GM19238 (cell line): Measurements from ENCODE around the gene OR1E1.
"Not testable (repeated sequence)": the region's sequence is repeated elsewhere in the genome, so short reads cannot be mapped to it uniquely, and the experiment has no call there.

Experiments used
- DNase-seq: peaks from one replicate; pipeline ENCODE4 v3.0.0; 2011; ENCODE audit warnings: low spot score; ENCODE audit not compliant: insufficient read length

Gene OR1E1, protein sequence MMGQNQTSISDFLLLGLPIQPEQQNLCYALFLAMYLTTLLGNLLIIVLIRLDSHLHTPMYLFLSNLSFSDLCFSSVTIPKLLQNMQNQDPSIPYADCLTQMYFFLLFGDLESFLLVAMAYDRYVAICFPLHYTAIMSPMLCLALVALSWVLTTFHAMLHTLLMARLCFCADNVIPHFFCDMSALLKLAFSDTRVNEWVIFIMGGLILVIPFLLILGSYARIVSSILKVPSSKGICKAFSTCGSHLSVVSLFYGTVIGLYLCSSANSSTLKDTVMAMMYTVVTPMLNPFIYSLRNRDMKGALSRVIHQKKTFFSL

GRCh38 chr17:3398310-3398709, at the start of gene OR1E1:
OR1E1 (minus strand) TSS chr17:3398410; CDS start chr17:3398410, 0 bp downstream.
- DNase-seq: no peak

- DNase-seq: no peak
These were observed 49.4 kb upstream of the OR1E1 start for GRCh38 chr17:3447625-3448024.

GRCh38 chr17:3440451-3440850, 42.2 kb upstream of the OR1E1 start:
- DNase-seq: no peak

- no peak for DNase-seq
These were observed 40.2 kb upstream of the OR1E1 start for GRCh38 chr17:3438368-3438767.

GRCh38 chr17:3433741-3434140, 35.5 kb upstream of the OR1E1 start, which contains the start of gene OR1E2:
OR1E2 (minus strand) TSS chr17:3433841; CDS start chr17:3433841, 0 bp downstream.
- DNase-seq: no peak

DNA sequence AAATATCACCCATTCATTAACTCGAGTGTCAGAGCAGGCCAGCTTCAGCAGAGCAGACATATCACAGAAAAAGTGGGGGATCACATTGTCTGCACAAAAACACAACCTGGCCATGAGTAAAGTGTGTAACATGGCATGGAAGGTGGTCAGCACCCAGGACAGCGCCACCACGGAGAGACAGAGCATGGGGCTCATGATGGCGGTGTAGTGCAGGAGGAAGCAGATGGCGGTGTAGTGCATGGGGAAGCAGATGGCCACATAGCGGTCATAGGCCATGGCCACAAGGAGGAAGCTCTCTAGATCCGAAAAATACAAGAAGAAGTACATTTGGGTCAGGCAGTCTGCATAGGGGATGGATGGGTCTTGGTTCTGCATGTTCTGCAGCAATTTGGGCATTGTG, 35.0 kb upstream of the OR1E1 start:
- DNase-seq: not testable (repeated sequence)

DNA sequence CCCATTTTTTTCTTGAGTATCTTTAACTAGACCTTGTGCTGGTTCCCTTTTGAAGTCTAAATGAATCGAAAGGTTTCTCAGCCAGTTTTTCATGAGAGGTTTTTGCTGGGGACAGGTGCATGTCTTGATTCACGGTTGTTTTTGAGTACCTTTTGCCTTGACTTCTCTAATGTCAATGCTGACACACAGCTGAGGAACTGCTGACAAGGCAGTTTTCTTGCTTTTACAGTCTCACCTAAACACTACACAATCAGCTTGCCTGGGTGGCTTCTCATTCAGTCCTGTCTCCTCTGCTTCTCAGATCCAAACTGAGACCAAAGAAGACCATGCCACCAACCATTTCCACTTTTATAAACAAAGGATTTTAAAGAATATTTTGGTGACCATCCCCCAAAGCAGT, 20.0 kb upstream of the OR1E1 start:
- no peak for DNase-seq

GRCh38 chr17:3415610-3416009, 17.4 kb upstream of the OR1E1 start:
- no peak for DNase-seq

DNA sequence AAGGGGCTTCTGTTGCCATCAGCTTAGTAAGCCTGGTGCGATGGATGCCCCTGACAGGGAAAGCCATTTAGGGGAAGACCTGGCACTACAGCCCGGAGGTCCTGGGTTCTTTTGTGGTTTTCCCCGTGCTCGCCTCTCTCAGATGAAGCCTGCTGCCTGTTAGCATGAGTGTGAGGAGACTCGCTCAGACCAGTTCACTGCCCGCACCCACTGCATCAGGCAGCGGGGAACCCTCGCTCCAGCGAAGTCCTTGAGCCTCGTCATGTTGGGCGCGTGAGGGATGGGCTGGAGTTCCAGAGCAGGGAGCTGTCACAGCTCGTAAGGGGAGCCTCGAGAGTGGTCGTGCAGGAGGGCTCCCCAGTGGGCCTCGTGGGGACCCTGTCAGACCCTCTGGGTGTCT, 14.0 kb upstream of the OR1E1 start:
- DNase-seq: not testable (repeated sequence)

- DNase-seq: no peak
These were observed 12.9 kb upstream of the OR1E1 start, which contains the start of gene OR3A3 for GRCh38 chr17:3411070-3411469. OR3A3 (plus strand) TSS chr17:3411370.

DNA sequence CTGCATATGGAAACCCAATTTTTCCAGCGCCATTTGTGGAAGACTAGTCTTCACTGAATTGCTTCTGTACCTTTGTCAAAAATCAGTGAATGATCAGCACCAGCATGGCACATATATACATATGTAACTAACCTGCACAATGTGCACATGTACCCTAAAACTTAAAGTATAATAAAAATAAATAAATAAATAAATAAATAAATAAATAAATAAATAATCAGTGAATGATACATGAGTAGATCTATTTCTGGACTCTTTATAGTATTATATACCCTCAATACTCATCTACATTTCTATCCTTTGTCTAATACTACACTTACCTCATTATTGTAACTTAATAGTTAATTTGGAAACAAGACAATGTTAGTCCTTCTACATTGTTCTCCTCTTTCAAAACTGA, 5.6 kb upstream of the OR1E1 start:
- not testable (repeated sequence) for DNase-seq

DNA sequence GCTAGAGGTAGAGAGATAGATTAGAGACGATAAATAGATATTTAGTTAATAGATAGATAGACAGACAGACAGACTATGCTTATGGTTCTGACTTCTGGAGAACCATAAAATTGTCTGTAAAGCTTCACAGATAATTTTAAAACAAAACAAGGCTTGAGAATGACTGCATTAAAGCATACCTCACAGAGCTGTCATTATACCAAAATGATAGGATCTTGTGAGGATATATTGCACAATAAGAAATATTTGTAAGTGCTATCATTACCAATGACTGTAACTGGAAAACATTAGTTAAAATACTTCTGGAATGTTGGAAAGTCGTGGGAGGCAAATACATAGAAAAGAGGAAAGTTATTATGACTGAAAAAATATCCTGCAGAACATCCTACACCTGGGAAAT, 3.6 kb upstream of the OR1E1 start:
- DNase-seq: no peak

DNA sequence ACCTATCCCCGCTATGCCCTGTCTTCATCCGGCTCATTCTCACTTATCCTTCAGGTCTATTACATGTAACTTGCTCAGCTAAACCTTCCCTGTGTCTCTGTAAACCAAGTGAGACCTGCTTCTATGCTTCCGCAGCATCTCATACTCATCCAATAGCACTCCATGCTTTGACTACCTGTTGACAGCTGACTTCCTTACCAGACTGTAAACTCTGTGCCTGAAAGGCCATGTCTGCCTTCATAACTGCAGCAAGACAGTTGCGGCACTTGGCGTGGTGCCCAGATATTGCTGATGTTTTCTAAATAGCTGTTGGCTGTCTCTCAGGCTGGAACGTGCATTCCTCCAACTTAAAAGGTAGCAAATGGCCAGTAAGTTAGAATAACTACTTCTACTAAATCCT, 1.8 kb upstream of the OR1E1 start:
- no peak for DNase-seq

DNA sequence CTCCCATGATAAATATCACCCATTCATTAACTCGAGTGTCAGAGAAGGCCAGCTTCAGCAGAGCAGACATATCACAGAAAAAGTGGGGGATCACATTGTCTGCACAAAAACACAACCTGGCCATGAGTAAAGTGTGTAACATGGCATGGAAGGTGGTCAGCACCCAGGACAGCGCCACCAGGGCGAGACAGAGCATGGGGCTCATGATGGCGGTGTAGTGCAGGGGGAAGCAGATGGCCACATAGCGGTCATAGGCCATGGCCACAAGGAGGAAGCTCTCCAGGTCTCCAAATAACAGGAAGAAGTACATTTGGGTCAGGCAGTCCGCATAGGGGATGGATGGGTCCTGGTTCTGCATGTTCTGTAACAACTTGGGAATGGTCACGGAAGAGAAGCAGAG, 409 bp downstream of the OR1E1 start:
- DNase-seq: not testable (repeated sequence)

GRCh38 chr17:3389791-3390190, 8.4 kb downstream of the OR1E1 start:
- DNase-seq: no peak

GRCh38 chr17:3385869-3386816, 12.1 kb downstream of the OR1E1 start, which contains the start of gene OR3A2:
OR3A2 (minus strand) TSS chr17:3386308.
- DNase-seq: no peak

DNA sequence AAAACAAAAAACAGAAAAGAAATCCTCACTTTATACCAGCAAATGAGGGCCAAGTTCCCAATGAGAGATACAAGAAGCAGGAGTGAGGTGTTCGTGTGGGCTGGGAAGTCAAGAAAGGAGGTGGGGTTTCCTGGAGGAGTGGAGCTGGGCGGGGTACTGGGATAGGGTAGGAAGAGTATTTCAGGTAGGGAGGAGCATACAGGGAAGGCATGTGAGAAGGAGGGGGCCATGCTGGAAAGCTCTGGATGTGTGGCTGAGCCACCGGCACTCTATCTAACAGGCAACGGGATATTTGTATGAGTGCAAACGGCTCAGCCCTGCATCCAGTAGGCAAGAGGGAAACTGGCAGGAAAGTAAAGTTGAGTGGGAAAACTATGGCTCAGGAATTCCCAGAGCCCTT, 16.3 kb downstream of the OR1E1 start:
- no peak for DNase-seq

GRCh38 chr17:3378321-3378720, 19.9 kb downstream of the OR1E1 start:
- DNase-seq: no peak

- DNase-seq: not testable (repeated sequence)
These were observed 27.0 kb downstream of the OR1E1 start for GRCh38 chr17:3371167-3371566.
